T-helper 2 cell treated with Interferon-gamma antibody and Interleukin-4, amounts not matched to agents 100 ng/mL and 5 ng/mL, for 36 hours (primary cell): ENCODE data around the gene GABBR1. TPM values are rescaled to one million over a fixed set of nuclear protein-coding genes. Genes with fewer than 3 reads are reported as not detected.

Experiments used
- intact Hi-C: fragments of 100-400 bp; cut with micrococcal nuclease; formaldehyde crosslinking; loops from one replicate; pipeline ENCODE4 v1.15.1; 2023
- total RNA-seq: library from RNA; stranded (reverse); gene quantifications from 2 replicates; pipeline ENCODE4 v1.2.3, GENCODE V29; 2022

Gene GABBR1
- total RNA-seq, 1 donor from 2014 or later, result 26.5 TPM

- intact Hi-C loops, result loop anchor here (5.0 kb wide), 2 partner anchors 69 to 184 kb away; partner anchors contain the start of gene HLA-F
These were observed 20.6 kb upstream of the GABBR1 start for GRCh38 chr6:29653452-29654038.

- intact Hi-C loops, result loop anchor here (5.0 kb wide), 2 partner anchors 70 to 185 kb away; partner anchors contain the start of gene HLA-F
These were observed 19.2 kb upstream of the GABBR1 start for GRCh38 chr6:29652198-29652584.

- intact Hi-C loops, result loop anchor here (2.0 to 5.0 kb wide), 3 partner anchors 19 to 186 kb away; partner anchors contain the start of genes GABBR1 and HLA-F
These were observed 18.6 kb upstream of the GABBR1 start for GRCh38 chr6:29651413-29652197.

- intact Hi-C loops, result loop anchor here (1.0 to 5.0 kb wide), 6 partner anchors 17 to 187 kb away; partner anchors contain the start of genes GABBR1 and HLA-F
These were observed 17.0 kb upstream of the GABBR1 start for GRCh38 chr6:29649701-29650673.

- intact Hi-C loops, result no loop called here
These were observed 15.1 kb upstream of the GABBR1 start for GRCh38 chr6:29647927-29648642.

GRCh38 chr6:29641430-29642148 lies 8.6 kb upstream of the GABBR1 start:
- intact Hi-C loops, result loop anchor here (1.0 kb wide), 1 partner anchor 9 kb away; no protein-coding TSS in a partner anchor

GRCh38 chr6:29637247-29637646 lies 4.3 kb upstream of the GABBR1 start:
- intact Hi-C loops, result no loop called here

GRCh38 chr6:29633534-29633905 lies 537 bp upstream of the GABBR1 start:
- intact Hi-C loops, result loop anchor here (2.0 kb wide), 1 partner anchor 17 kb away; no protein-coding TSS in a partner anchor

- intact Hi-C loops, result loop anchor here (1.0 to 2.0 kb wide), 2 partner anchors 9 to 19 kb away; no protein-coding TSS in a partner anchor
These were observed 887 bp downstream of the GABBR1 start for GRCh38 chr6:29631860-29632731.

- intact Hi-C loops, result no loop called here
These were observed 1.7 kb downstream of the GABBR1 start for GRCh38 chr6:29631209-29631810.

GRCh38 chr6:29630315-29630714 lies 2.7 kb downstream of the GABBR1 start:
- intact Hi-C loops, result no loop called here

GRCh38 chr6:29629571-29629970 lies 3.4 kb downstream of the GABBR1 start:
- intact Hi-C loops, result no loop called here

- intact Hi-C loops, result no loop called here
These were observed 4.3 kb downstream of the GABBR1 start for GRCh38 chr6:29628419-29629281.

- intact Hi-C loops, result no loop called here
These were observed 5.1 kb downstream of the GABBR1 start for GRCh38 chr6:29627755-29628418.

GRCh38 chr6:29626948-29627754 lies 5.8 kb downstream of the GABBR1 start:
- intact Hi-C loops, result no loop called here

- intact Hi-C loops, result no loop called here
These were observed 7.5 kb downstream of the GABBR1 start for GRCh38 chr6:29625337-29625930.
